HepG2 (cell line): ENCODE results near the gene NUDT1. TPM values are rescaled to one million over a fixed set of nuclear protein-coding genes. Genes with fewer than 3 reads are reported as not detected.
A peak's percentile ranks its signal among the peaks of the same experiment; 100 is the strongest.

ENCODE experiments used
- AFF4 ChIP-seq: sonication (generic); formaldehyde crosslinking; IDR thresholded peaks from 2 replicates; pipeline ENCODE4 v1.4.0; 2020; ENCODE audit warnings: missing genetic modification reagents
- CEBPG ChIP-seq: IDR thresholded peaks from 2 replicates; pipeline ENCODE4 v1.6.1; 2016
- HNF4A ChIP-seq: sonication (generic); formaldehyde crosslinking; IDR thresholded peaks from 2 replicates; pipeline ENCODE4 v1.4.0; 2020; ENCODE audit warnings: missing genetic modification reagents
- HOXA5 ChIP-seq: sonication (generic); formaldehyde crosslinking; IDR thresholded peaks from 2 replicates; pipeline ENCODE4 v1.4.0; 2020; ENCODE audit warnings: missing genetic modification reagents
- IRF2 ChIP-seq: IDR thresholded peaks from 2 replicates; pipeline ENCODE4 v1.6.1; 2018; ENCODE audit warnings: missing genetic modification reagents, missing compliant biosample characterization
- KAT8 ChIP-seq: IDR thresholded peaks from 2 replicates; pipeline ENCODE4 v1.6.1; 2016; ENCODE audit warnings: missing genetic modification reagents, missing compliant biosample characterization
- NFKB2 ChIP-seq: sonication (generic); formaldehyde crosslinking; IDR thresholded peaks from 2 replicates; pipeline ENCODE4 v1.4.0; 2020; ENCODE audit warnings: missing genetic modification reagents, borderline replicate concordance
- PAWR ChIP-seq: sonication (generic); formaldehyde crosslinking; IDR thresholded peaks from 2 replicates; pipeline ENCODE4 v1.4.0; 2020; ENCODE audit warnings: missing genetic modification reagents, mild to moderate bottlenecking, borderline replicate concordance
- PHF20 ChIP-seq: sonication (generic); formaldehyde crosslinking; IDR thresholded peaks from 2 replicates; pipeline ENCODE4 v1.5.0; 2020; ENCODE audit warnings: mild to moderate bottlenecking, missing genetic modification reagents
- SRF ChIP-seq: IDR thresholded peaks from 2 replicates; pipeline ENCODE4 v1.6.1; 2011; ENCODE audit warnings: mild to moderate bottlenecking, low read depth, low read length, moderate library complexity
- ZNF121 ChIP-seq: sonication (generic); formaldehyde crosslinking; IDR thresholded peaks from 2 replicates; pipeline ENCODE4 v1.5.0; 2020; ENCODE audit warnings: mild to moderate bottlenecking, missing genetic modification reagents
- ZNF230 ChIP-seq: sonication (generic); formaldehyde crosslinking; IDR thresholded peaks from 2 replicates; pipeline ENCODE4 v1.4.0; 2020; ENCODE audit warnings: mild to moderate bottlenecking, missing genetic modification reagents
- ZNF362 ChIP-seq: sonication (generic); formaldehyde crosslinking; IDR thresholded peaks from 2 replicates; pipeline ENCODE4 v1.4.0; 2020; ENCODE audit warnings: missing genetic modification reagents, mild to moderate bottlenecking, borderline replicate concordance
- ZNF383 ChIP-seq: sonication (generic); formaldehyde crosslinking; IDR thresholded peaks from 2 replicates; pipeline ENCODE4 v1.4.0; 2020; ENCODE audit warnings: missing genetic modification reagents, mild to moderate bottlenecking, borderline replicate concordance
- ZNF547 ChIP-seq: sonication (generic); formaldehyde crosslinking; IDR thresholded peaks from 2 replicates; pipeline ENCODE4 v1.5.1; 2020; ENCODE audit warnings: mild to moderate bottlenecking, missing genetic modification reagents
- ZNF549 ChIP-seq: sonication (generic); formaldehyde crosslinking; IDR thresholded peaks from 2 replicates; pipeline ENCODE4 v1.5.0; 2020; ENCODE audit warnings: missing genetic modification reagents
- ZNF674 ChIP-seq: sonication (generic); formaldehyde crosslinking; IDR thresholded peaks from 2 replicates; pipeline ENCODE4 v1.5.0; 2020; ENCODE audit warnings: low read depth, mild to moderate bottlenecking, missing genetic modification reagents
- polyA plus RNA-seq, 8 experiments: library from polyadenylated mRNA; depleted of rRNA in 3 of 8; stranded (reverse) in 7 of 8; unstranded in 1 of 8; fragments of >200 nt; fragmentation: Illumina TruSeq in 4 of 8; extraction: Trizol in 4 of 8; gene quantifications; 2 replicates each; pipeline versions ENCODE4 v1.2.1 to v1.2.3, GENCODE V29; 2011 to 2016; ENCODE audit warnings: low read depth in 4 of 8, missing spikeins in 1 of 8, mixed read lengths in 1 of 8; ENCODE audit not compliant: insufficient read depth in 1 of 8
- total RNA-seq, 5 experiments: library from RNA; depleted of rRNA; stranded (reverse); fragments of >200 nt; fragmentation: Illumina TruSeq; extraction: Trizol; gene quantifications; 2 replicates each; pipeline ENCODE4 v1.2.3, GENCODE V29; 2016; ENCODE audit warnings: low read depth in 1 of 5
- TF ChIP-seq, protein P1 (sequence below): IDR thresholded peaks from 2 replicates; pipeline ENCODE4 v1.6.1; 2018; ENCODE audit warnings: missing genetic modification reagents
- TF ChIP-seq, protein P2 (sequence below): sonication (generic); formaldehyde crosslinking; IDR thresholded peaks from 2 replicates; pipeline ENCODE4 v1.5.1; 2020; ENCODE audit warnings: mild to moderate bottlenecking, missing genetic modification reagents

The NUDT1 gene
- total and polyA plus RNA-seq, 2 of the 13 experiments (the other 11 are each of a cell fraction or from before 2014, with no cell fraction given) = 9.1 to 26.8 TPM

- TF ChIP-seq ZNF362 = peak; percentile 28; the same call in 1 of the 2 replicates
- 0 out of 2 replicates have a peak, but pooled peaks have one; percentile 25 for TF ChIP-seq SRF
- TF ChIP-seq HOXA5 (CRISPR knock-in tag) = peak; percentile 69
- peak; percentile 39; the same call in 1 of the 2 replicates for TF ChIP-seq KAT8 (CRISPR knock-in tag)
- peak; percentile 23; the same call in 1 of the 2 replicates for TF ChIP-seq HNF4A (CRISPR knock-in tag)
- TF ChIP-seq PAWR (CRISPR knock-in tag) = 0 out of 2 replicates have a peak, but pooled peaks have one; percentile 70
- peak; percentile 67; the same call in 1 of the 2 replicates for TF ChIP-seq ZNF230 (CRISPR knock-in tag)
- TF ChIP-seq ZNF674 (CRISPR knock-in tag) = no peak; the same call in 1 of the 2 replicates
- no peak for TF ChIP-seq ZNF121 (CRISPR knock-in tag)
- TF ChIP-seq ZNF547 (CRISPR knock-in tag) = 0 out of 2 replicates have a peak, but pooled peaks have one; percentile 19
- TF ChIP-seq NFKB2 (CRISPR knock-in tag) = peak; percentile 83; the same call in 1 of the 2 replicates
- TF ChIP-seq, protein P1, sequence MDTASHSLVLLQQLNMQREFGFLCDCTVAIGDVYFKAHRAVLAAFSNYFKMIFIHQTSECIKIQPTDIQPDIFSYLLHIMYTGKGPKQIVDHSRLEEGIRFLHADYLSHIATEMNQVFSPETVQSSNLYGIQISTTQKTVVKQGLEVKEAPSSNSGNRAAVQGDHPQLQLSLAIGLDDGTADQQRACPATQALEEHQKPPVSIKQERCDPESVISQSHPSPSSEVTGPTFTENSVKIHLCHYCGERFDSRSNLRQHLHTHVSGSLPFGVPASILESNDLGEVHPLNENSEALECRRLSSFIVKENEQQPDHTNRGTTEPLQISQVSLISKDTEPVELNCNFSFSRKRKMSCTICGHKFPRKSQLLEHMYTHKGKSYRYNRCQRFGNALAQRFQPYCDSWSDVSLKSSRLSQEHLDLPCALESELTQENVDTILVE (CRISPR knock-in tag) = peak; percentile 19; the same call in 1 of the 2 replicates
- TF ChIP-seq, protein P2, sequence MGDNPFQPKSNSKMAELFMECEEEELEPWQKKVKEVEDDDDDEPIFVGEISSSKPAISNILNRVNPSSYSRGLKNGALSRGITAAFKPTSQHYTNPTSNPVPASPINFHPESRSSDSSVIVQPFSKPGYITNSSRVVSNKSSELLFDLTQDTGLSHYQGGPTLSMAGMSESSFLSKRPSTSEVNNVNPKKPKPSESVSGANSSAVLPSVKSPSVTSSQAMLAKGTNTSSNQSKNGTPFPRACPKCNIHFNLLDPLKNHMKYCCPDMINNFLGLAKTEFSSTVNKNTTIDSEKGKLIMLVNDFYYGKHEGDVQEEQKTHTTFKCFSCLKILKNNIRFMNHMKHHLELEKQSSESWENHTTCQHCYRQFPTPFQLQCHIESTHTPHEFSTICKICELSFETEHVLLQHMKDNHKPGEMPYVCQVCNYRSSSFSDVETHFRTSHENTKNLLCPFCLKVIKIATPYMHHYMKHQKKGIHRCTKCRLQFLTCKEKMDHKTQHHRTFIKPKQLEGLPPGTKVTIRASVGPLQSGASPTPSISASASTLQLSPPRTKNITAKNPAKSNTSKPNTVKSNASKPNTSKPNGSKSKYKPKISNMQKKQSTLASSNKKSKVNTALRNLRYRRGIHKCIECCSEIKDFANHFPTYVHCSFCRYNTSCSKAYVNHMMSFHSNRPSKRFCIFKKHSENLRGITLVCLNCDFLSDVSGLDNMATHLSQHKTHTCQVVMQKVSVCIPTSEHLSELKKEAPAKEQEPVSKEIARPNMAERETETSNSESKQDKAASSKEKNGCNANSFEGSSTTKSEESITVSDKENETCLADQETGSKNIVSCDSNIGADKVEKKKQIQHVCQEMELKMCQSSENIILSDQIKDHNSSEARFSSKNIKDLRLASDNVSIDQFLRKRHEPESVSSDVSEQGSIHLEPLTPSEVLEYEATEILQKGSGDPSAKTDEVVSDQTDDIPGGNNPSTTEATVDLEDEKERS (CRISPR knock-in tag) = peak; percentile 46; the same call in 1 of the 2 replicates
- no peak for TF ChIP-seq AFF4
- peak; percentile 69; the same call in 1 of the 2 replicates for TF ChIP-seq ZNF383 (CRISPR knock-in tag)
- peak; percentile 29; the same call in 1 of the 2 replicates for TF ChIP-seq CEBPG
- TF ChIP-seq ZNF549 = 0 out of 2 replicates have a peak, but pooled peaks have one; percentile 23
- peak; percentile 65; the same call in 1 of the 2 replicates for TF ChIP-seq PHF20
- TF ChIP-seq IRF2 (CRISPR knock-in tag) = peak; percentile 59; the same call in 1 of the 2 replicates
Measured at GRCh38 chr7:2232766-2233520, 9.1 kb upstream of the NUDT1 start, which contains the start of gene MAD1L1 (continued).
